ENCODE measurements around the gene MCF2L.

MCF2L gene

GRCh38 chr13:113034451-113035212, 65.6 kb downstream of the MCF2L start:
- no peak for DNase-seq (ENCODE audit: low read depth)

- no peak for DNase-seq (ENCODE audit: low read depth)
Observed at GRCh38 chr13:113035213-113035800, 66.3 kb downstream of the MCF2L start.

GRCh38 chr13:113036401-113036800, 67.4 kb downstream of the MCF2L start:
- DNase-seq (ENCODE audit: low read depth): no peak

GRCh38 chr13:113040031-113040430, 71.0 kb downstream of the MCF2L start:
- DNase-seq (ENCODE audit: low read depth): no peak

GRCh38 chr13:113040597-113041292, 71.7 kb downstream of the MCF2L start:
- no peak for DNase-seq (ENCODE audit: low read depth)

GRCh38 chr13:113041293-113041690, 72.3 kb downstream of the MCF2L start:
- no peak for DNase-seq (ENCODE audit: low read depth)

- no peak for DNase-seq (ENCODE audit: low read depth)
Observed at GRCh38 chr13:113041896-113042295, 72.9 kb downstream of the MCF2L start.

GRCh38 chr13:113042456-113042855, 73.4 kb downstream of the MCF2L start:
- DNase-seq (ENCODE audit: low read depth): no peak

GRCh38 chr13:113043001-113043630, 74.1 kb downstream of the MCF2L start:
- no peak for DNase-seq (ENCODE audit: low read depth)

- DNase-seq (ENCODE audit: low read depth): no peak
Observed at GRCh38 chr13:113043931-113044330, 74.9 kb downstream of the MCF2L start.

- no peak for DNase-seq (ENCODE audit: low read depth)
Observed at GRCh38 chr13:113044391-113045114, 75.5 kb downstream of the MCF2L start.

GRCh38 chr13:113045251-113046127, 76.5 kb downstream of the MCF2L start:
- DNase-seq (ENCODE audit: low read depth): no peak

- DNase-seq (ENCODE audit: low read depth): no peak
Observed at GRCh38 chr13:113046128-113046882, 77.3 kb downstream of the MCF2L start.

GRCh38 chr13:113046883-113047244, 77.8 kb downstream of the MCF2L start:
- no peak for DNase-seq (ENCODE audit: low read depth)

- no peak for DNase-seq (ENCODE audit: low read depth)
Observed at GRCh38 chr13:113047587-113047986, 78.6 kb downstream of the MCF2L start.

- no peak for DNase-seq (ENCODE audit: low read depth)
Observed at GRCh38 chr13:113048766-113049165, 79.8 kb downstream of the MCF2L start.

GRCh38 chr13:113049521-113049941, 80.5 kb downstream of the MCF2L start:
- DNase-seq (ENCODE audit: low read depth): no peak

- DNase-seq (ENCODE audit: low read depth): no peak
Observed at GRCh38 chr13:113049981-113050380, 81.0 kb downstream of the MCF2L start.

GRCh38 chr13:113050734-113051431, 81.9 kb downstream of the MCF2L start:
- no peak for DNase-seq (ENCODE audit: low read depth)

GRCh38 chr13:113051641-113052040, 82.6 kb downstream of the MCF2L start:
- DNase-seq (ENCODE audit: low read depth): no peak
